ENCODE data around the gene CREB3L4. TPM values are rescaled to one million over a fixed set of nuclear protein-coding genes. Genes with fewer than 3 reads are reported as not detected.
"Not testable (repeated sequence)": the region's sequence is repeated elsewhere in the genome, so short reads cannot be mapped to it uniquely, and the experiment has no call there.

The CREB3L4 gene
- total RNA-seq, 2 donors from 2014 or later = 18.2 to 21.5 TPM

DNA sequence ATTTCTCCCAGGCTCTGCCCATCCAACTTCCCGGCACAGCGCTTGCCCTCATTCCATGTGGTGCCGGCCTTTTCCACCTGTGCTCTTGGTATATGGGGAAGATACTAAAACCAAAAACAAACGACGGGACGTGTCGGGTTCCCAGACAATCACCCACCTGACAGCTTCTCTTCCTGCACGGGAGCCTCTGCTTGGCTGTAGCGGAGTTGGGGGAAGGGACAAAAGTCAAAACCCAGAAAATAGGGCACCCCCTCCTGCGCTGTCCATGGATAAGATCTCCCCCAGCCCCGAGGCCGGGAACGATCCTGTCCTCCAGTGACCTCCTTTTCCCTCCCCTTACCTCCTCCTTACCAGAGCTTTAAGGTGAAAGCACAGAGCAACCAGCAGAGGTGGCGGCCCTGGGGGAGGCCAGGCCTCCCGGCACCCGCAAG, 9.1 kb downstream of the CREB3L4 start:
- DNase-seq = peak in 1 of 2 donors; percentile 24
- ATAC-seq = peak; percentile 18
- intact Hi-C loops (cut with DNase I, micrococcal nuclease) = no loop called here

GRCh38 chr1:153977250-153978240, 9.8 kb downstream of the CREB3L4 start, which contains the start of gene JTB:
JTB (minus strand) TSS chr1:153977674; CDS start chr1:153977252, 422 bp downstream.
- intact Hi-C loops (cut with DNase I, micrococcal nuclease) = no loop called here

DNA sequence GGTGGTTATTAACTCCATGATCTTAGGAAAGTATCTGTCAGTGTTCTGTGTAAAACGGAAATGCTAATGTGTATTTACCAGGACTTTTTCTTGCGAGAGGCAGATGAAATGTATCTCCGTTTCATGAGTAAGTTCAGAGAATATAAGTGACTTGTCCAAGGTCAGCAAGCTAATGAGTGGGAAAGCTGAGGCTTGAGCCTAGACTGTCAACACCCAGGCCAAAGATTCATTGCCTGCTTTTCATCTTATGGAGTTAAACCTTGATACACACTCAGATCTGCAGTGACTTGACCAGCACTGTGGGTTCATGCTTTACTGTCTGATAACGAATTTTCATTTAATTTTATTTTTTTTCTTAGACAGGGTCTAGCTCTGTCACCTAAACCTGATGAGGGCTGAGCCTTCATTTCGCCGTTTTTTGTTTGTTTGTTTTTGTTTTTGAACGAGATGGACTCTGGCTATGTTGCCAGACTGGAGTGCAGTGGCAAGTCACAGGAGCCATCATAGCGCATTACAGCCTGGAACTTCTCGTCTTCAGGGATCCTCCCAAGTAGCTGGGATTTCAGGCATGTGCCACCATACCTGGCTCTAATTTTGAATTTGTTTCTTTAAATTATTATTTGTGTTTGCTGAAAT, 10.7 kb downstream of the CREB3L4 start:
- DNase-seq = no peak
- ATAC-seq = no peak
- intact Hi-C loops (cut with DNase I, micrococcal nuclease) = no loop called here

More at GRCh38 chr1:153977250-153978240, 9.8 kb downstream of the CREB3L4 start, which contains the start of gene JTB:
- peak; percentile 92 to 95 for DNase-seq
- ATAC-seq = peak; percentile 95

DNA sequence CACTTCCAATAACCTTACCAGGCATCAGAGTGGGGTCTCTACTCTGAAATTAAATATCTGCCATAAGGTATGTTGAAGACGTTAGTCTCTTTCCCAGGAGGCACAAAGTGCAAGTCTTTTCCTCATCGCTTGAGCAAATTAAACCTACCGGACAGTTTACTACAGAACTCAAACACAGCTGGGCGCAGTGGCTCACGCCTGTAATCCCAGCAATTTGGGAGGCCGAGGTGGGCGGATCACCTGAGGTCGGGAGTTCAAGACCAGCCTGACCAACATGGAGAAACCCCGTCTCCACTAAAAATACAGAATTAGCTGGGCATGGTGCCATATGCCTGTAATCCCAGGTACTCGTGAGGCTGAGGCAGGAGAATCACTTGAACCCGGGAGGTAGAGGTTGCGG, 11.4 kb downstream of the CREB3L4 start:
- intact Hi-C loops (cut with DNase I, micrococcal nuclease); DNase-seq; ATAC-seq: not testable (repeated sequence)

- intact Hi-C loops (cut with DNase I, micrococcal nuclease) = loop anchor here (10.0 kb wide), 2 partner anchors 187 to 307 kb away; partner anchors contain the start of genes ILF2 (in 1 of the 2) and NPR1 (in 1 of the 2)
- not testable (repeated sequence) for DNase-seq, ATAC-seq
Observed at GRCh38 chr1:153981735-153982134, 14.0 kb downstream of the CREB3L4 start.

- DNase-seq (no peak), ATAC-seq (no peak)
- intact Hi-C loops (cut with DNase I, micrococcal nuclease) = loop anchor here (10.0 kb wide), 2 partner anchors 190 to 310 kb away; partner anchors contain the start of genes ILF2 (in 1 of the 2) and NPR1 (in 1 of the 2)
Observed at GRCh38 chr1:153984123-153984894, 16.6 kb downstream of the CREB3L4 start.

- peak in 1 of 2 donors; percentile 55 for DNase-seq
- intact Hi-C loops (cut with DNase I, micrococcal nuclease) = loop anchor here (10.0 kb wide), 2 partner anchors 191 to 311 kb away; partner anchors contain the start of genes ILF2 (in 1 of the 2) and NPR1 (in 1 of the 2)
- no peak for ATAC-seq
Observed at GRCh38 chr1:153985341-153985912, 17.7 kb downstream of the CREB3L4 start.

GRCh38 chr1:153985941-153986761, 18.4 kb downstream of the CREB3L4 start, which contains the start of gene RAB13:
RAB13 (minus strand) TSS chr1:153986339; CDS start chr1:153986236, 103 bp downstream.
- DNase-seq = peak; percentile 83 to 91
- intact Hi-C loops (cut with DNase I, micrococcal nuclease) = loop anchor here (10.0 kb wide), 2 partner anchors 191 to 311 kb away; partner anchors contain the start of genes ILF2 (in 1 of the 2) and NPR1 (in 1 of the 2)
- ATAC-seq = peak; percentile 82

DNA sequence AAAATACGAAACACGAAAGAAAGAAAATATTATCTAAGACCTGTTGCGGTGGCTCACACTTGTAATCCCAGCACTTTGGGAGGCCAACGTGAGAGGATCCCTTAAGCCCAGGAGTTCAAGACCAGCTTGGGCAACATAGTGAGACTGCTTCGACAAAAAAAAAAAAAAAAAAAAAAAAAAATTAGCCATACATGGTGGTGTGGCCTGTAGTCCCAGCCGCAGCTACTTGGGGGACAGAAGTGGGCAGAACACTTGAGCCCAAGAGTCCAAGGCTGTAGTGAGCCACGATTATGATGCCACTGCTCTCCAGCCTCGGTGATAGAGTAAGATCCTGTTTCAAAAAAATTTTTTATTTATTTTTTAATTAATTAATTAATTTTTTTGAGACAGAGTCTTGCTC, 19.9 kb downstream of the CREB3L4 start:
- intact Hi-C loops (cut with DNase I, micrococcal nuclease) = loop anchor here (10.0 kb wide), 2 partner anchors 193 to 313 kb away; partner anchors contain the start of genes ILF2 (in 1 of the 2) and NPR1 (in 1 of the 2)
- DNase-seq = no peak

GRCh38 chr1:153990468-153991150, 22.9 kb downstream of the CREB3L4 start, which contains the start of gene RPS27:
RPS27 (plus strand) TSS chr1:153990762; CDS start chr1:153990797, 35 bp downstream.
- intact Hi-C loops (cut with DNase I, micrococcal nuclease) = no loop called here
- peak; percentile 72 for ATAC-seq
- DNase-seq = peak; percentile 87 to 96

More for the DNA sequence above, 19.9 kb downstream of the CREB3L4 start:
- no peak for ATAC-seq

GRCh38 chr1:153991151-153991630, 23.5 kb downstream of the CREB3L4 start:
- intact Hi-C loops (cut with DNase I, micrococcal nuclease) = no loop called here
- no peak for DNase-seq
- no peak for ATAC-seq

- ATAC-seq = no peak
- DNase-seq = no peak
- intact Hi-C loops (cut with DNase I, micrococcal nuclease) = no loop called here
Observed at GRCh38 chr1:153991806-153992205, 24.1 kb downstream of the CREB3L4 start.

- DNase-seq = no peak
- intact Hi-C loops (cut with DNase I, micrococcal nuclease) = no loop called here
- ATAC-seq = no peak
Observed at GRCh38 chr1:153995202-153995601, 27.5 kb downstream of the CREB3L4 start.

DNA sequence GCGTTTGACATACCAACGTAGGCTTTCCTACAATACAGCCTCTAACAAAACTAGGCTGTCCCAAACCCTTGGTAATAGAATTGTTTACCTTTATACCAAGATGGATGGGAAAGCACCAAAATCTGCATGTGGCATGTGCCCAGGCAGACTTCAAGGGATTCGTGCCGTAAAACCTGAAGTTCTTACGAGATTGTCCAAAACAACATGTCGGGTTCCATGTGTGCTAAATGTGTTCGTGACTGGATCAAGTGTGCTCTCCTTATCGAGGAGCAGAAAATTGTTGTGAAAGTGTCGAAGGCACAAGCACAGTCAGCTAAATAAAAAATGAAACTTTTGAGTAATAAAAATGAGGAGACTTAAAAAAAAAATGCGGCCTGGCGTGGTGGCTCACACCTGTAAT, 27.9 kb downstream of the CREB3L4 start:
- intact Hi-C loops (cut with DNase I, micrococcal nuclease) = no loop called here
- no peak for DNase-seq
- no peak for ATAC-seq

DNA sequence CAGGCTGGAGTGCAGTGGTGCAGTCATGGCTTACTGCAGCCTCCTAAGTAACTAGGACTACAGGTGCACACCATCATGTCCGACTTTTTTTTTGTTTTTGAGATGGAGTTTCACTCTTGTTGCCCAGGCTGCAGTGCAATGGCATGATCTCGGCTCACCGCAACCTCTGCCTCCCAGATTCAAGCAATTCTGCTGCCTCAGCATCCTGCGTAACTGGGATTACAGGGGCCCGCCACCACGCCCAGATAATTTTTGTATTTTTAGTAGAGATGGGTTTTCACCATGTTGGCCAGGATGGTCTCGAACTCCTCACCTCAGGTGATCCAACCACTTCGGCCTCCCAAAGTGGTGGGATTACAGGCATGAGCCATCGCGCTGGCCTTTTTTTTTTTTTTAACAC, 29.2 kb downstream of the CREB3L4 start:
- intact Hi-C loops (cut with DNase I, micrococcal nuclease) = not testable (repeated sequence)

DNA sequence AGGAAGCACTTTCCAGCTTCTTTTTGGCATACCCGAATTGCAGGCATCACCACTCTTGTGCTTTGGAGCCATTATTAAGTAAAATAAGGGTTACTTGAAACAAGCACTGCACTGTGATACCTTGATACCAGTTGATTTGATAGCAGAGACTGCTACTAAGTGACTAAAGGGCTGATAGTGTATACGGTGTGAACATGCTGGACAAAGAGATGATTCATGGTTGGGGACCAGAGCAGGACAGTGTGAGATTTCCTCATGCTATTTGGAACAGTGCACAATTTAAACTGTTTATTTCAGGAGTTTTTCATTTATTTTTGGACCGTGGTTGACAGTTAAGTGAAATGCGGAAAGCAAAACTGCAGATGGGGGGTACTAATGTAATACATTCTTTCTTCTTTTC, 32.7 kb downstream of the CREB3L4 start:
- DNase-seq (no peak), ATAC-seq (no peak)
- intact Hi-C loops (cut with DNase I, micrococcal nuclease) = no loop called here

More for the DNA sequence above, 29.2 kb downstream of the CREB3L4 start:
- not testable (repeated sequence) for DNase-seq, ATAC-seq
